ENCODE results near the gene EEF2K.

GRCh38 chr16:22328081-22328725 is 122.1 kb downstream of the EEF2K start:
- TF ChIP-seq POLR2AphosphoS5 (IDR thresholded peaks at IDR 0.05) (no peak), POLR2A (IDR thresholded peaks at IDR 0.05) (no peak), CTCF (IDR thresholded peaks at IDR 0.05) (no peak)

Measured in sigmoid colon (tissue), 4 donors.